ENCODE data around the gene ARHGAP24. TPM values are rescaled to one million over a fixed set of nuclear protein-coding genes. Genes with fewer than 3 reads are reported as not detected.
A peak's percentile ranks its signal among the peaks of the same experiment; 100 is the strongest.

The ARHGAP24 gene
- total RNA-seq, 1 experiment from 2014 or later = 2.1 TPM

- H3K4me1 Mint-ChIP-seq = peaks cover 22% of the 10 kb centered on the region
- CTCF ChIA-PET = interaction anchor here (1.0 kb wide), 1 partner anchor 73 kb away, joined by 5 read pairs; no protein-coding TSS in a partner anchor
Measured at GRCh38 chr4:85869181-85869580, 394.2 kb downstream of the ARHGAP24 start.

GRCh38 chr4:85870298-85871083 lies 395.5 kb downstream of the ARHGAP24 start:
- peaks cover 22% of the 10 kb centered on the region for H3K4me1 Mint-ChIP-seq
- H3K36me3 Mint-ChIP-seq = no peaks in the 10 kb centered on the region
- no peak for ATAC-seq
- H3K27ac Mint-ChIP-seq = no peak overlapping the region
- CTCF ChIA-PET = interaction anchor here (1.0 kb wide), 1 partner anchor 74 kb away, joined by 5 read pairs; no protein-coding TSS in a partner anchor
- no peaks in the 10 kb centered on the region for H3K9me3 Mint-ChIP-seq
- POLR2A ChIA-PET = no interaction called here
- H3K27me3 Mint-ChIP-seq (ENCODE audit: low read depth) = no peaks in the 10 kb centered on the region
- no peak overlapping the region for H3K4me3 Mint-ChIP-seq
- DNase-seq (ENCODE audit: low spot score) = no peak
- no peak for TF ChIP-seq TEAD1 (CRISPR knock-in tag; IDR thresholded peaks at IDR 0.05)
- TF ChIP-seq FOXJ3 (CRISPR knock-in tag; IDR thresholded peaks at IDR 0.05; ENCODE audit: borderline replicate concordance) = no peak
- TF ChIP-seq, protein P1, sequence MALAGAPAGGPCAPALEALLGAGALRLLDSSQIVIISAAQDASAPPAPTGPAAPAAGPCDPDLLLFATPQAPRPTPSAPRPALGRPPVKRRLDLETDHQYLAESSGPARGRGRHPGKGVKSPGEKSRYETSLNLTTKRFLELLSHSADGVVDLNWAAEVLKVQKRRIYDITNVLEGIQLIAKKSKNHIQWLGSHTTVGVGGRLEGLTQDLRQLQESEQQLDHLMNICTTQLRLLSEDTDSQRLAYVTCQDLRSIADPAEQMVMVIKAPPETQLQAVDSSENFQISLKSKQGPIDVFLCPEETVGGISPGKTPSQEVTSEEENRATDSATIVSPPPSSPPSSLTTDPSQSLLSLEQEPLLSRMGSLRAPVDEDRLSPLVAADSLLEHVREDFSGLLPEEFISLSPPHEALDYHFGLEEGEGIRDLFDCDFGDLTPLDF (CRISPR knock-in tag; IDR thresholded peaks at IDR 0.05) = no peak
- TF ChIP-seq CBFB (CRISPR knock-in tag; IDR thresholded peaks at IDR 0.05; ENCODE audit: low read depth) = no peak
- no peak for TF ChIP-seq AFF4 (CRISPR knock-in tag; IDR thresholded peaks at IDR 0.05; ENCODE audit: borderline replicate concordance)

More at GRCh38 chr4:85869181-85869580, 394.2 kb downstream of the ARHGAP24 start:
- H3K36me3 Mint-ChIP-seq = no peaks in the 10 kb centered on the region
- H3K9me3 Mint-ChIP-seq = no peaks in the 10 kb centered on the region
- ATAC-seq (peak; percentile 56; the same call in 1 of the 2 replicates), DNase-seq (ENCODE audit: low spot score) (no peak)
- H3K27ac Mint-ChIP-seq = no peak overlapping the region
- POLR2A ChIA-PET = no interaction called here
- no peaks in the 10 kb centered on the region for H3K27me3 Mint-ChIP-seq (ENCODE audit: low read depth)
- no peak overlapping the region for H3K4me3 Mint-ChIP-seq
- TF ChIP-seq FOXJ3 (CRISPR knock-in tag; IDR thresholded peaks at IDR 0.05; ENCODE audit: borderline replicate concordance) (no peak), ESRRA (CRISPR knock-in tag; IDR thresholded peaks at IDR 0.05; ENCODE audit: borderline replicate concordance) (no peak), MAX (CRISPR knock-in tag; IDR thresholded peaks at IDR 0.05) (no peak), STAT6 (CRISPR knock-in tag; conservative IDR thresholded peaks at IDR 0.05; ENCODE audit: low read depth) (no peak), RELA (CRISPR knock-in tag; IDR thresholded peaks at IDR 0.05; ENCODE audit: borderline replicate concordance) (no peak), FOXK1 (CRISPR knock-in tag; IDR thresholded peaks at IDR 0.05) (no peak), OVOL2 (CRISPR knock-in tag; IDR thresholded peaks at IDR 0.05; ENCODE audit: borderline replicate concordance) (no peak), ZNF671 (CRISPR knock-in tag; IDR thresholded peaks at IDR 0.05) (no peak)
- TF ChIP-seq, protein P2, sequence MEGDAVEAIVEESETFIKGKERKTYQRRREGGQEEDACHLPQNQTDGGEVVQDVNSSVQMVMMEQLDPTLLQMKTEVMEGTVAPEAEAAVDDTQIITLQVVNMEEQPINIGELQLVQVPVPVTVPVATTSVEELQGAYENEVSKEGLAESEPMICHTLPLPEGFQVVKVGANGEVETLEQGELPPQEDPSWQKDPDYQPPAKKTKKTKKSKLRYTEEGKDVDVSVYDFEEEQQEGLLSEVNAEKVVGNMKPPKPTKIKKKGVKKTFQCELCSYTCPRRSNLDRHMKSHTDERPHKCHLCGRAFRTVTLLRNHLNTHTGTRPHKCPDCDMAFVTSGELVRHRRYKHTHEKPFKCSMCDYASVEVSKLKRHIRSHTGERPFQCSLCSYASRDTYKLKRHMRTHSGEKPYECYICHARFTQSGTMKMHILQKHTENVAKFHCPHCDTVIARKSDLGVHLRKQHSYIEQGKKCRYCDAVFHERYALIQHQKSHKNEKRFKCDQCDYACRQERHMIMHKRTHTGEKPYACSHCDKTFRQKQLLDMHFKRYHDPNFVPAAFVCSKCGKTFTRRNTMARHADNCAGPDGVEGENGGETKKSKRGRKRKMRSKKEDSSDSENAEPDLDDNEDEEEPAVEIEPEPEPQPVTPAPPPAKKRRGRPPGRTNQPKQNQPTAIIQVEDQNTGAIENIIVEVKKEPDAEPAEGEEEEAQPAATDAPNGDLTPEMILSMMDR (IDR thresholded peaks at IDR 0.05) = no peak
- TF ChIP-seq, protein P3, sequence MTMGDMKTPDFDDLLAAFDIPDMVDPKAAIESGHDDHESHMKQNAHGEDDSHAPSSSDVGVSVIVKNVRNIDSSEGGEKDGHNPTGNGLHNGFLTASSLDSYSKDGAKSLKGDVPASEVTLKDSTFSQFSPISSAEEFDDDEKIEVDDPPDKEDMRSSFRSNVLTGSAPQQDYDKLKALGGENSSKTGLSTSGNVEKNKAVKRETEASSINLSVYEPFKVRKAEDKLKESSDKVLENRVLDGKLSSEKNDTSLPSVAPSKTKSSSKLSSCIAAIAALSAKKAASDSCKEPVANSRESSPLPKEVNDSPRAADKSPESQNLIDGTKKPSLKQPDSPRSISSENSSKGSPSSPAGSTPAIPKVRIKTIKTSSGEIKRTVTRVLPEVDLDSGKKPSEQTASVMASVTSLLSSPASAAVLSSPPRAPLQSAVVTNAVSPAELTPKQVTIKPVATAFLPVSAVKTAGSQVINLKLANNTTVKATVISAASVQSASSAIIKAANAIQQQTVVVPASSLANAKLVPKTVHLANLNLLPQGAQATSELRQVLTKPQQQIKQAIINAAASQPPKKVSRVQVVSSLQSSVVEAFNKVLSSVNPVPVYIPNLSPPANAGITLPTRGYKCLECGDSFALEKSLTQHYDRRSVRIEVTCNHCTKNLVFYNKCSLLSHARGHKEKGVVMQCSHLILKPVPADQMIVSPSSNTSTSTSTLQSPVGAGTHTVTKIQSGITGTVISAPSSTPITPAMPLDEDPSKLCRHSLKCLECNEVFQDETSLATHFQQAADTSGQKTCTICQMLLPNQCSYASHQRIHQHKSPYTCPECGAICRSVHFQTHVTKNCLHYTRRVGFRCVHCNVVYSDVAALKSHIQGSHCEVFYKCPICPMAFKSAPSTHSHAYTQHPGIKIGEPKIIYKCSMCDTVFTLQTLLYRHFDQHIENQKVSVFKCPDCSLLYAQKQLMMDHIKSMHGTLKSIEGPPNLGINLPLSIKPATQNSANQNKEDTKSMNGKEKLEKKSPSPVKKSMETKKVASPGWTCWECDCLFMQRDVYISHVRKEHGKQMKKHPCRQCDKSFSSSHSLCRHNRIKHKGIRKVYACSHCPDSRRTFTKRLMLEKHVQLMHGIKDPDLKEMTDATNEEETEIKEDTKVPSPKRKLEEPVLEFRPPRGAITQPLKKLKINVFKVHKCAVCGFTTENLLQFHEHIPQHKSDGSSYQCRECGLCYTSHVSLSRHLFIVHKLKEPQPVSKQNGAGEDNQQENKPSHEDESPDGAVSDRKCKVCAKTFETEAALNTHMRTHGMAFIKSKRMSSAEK (CRISPR knock-in tag; IDR thresholded peaks at IDR 0.05; ENCODE audit: borderline replicate concordance) = no peak
